CD14-positive monocyte (primary cell): ENCODE measurements around the gene SCAI. TPM values are rescaled to one million over a fixed set of nuclear protein-coding genes. Genes with fewer than 3 reads are reported as not detected.
"Not testable (repeated sequence)": the region's sequence is repeated elsewhere in the genome, so short reads cannot be mapped to it uniquely, and the experiment has no call there.

Source experiments
- DNase-seq, 3 donors: peaks; one replicate each; pipeline ENCODE4 v3.0.0-alpha.2; 2011 to 2022
- H2AFZ ChIP-seq: 2 replicates; pipeline ENCODE4 v1.6.0; 2012; ENCODE audit warnings: mild to moderate bottlenecking, low read depth, low read length, inconsistent platforms; ENCODE audit not compliant: insufficient read depth, poor library complexity, severe bottlenecking
- H3K27ac ChIP-seq, 2 donors: 1 replicate in 1 of 2; 2 replicates in 1 of 2; pipeline ENCODE4 v1.5.1; 2012 to 2013; ENCODE audit warnings: low read length in 2 of 2, control low read depth in 1 of 2, inconsistent platforms in 1 of 2, low read depth in 1 of 2, mild to moderate bottlenecking in 1 of 2
- H3K27me3 ChIP-seq, 2 donors: one replicate each; pipeline versions ENCODE4 v1.6.0 to v1.6.1; 2011 to 2013; ENCODE audit warnings: low read length in 2 of 2; ENCODE audit not compliant: control insufficient read depth in 2 of 2, insufficient read depth in 2 of 2
- H3K36me3 ChIP-seq, 2 donors: replicated peaks in 1 of 2; 1 replicate in 1 of 2; 2 replicates in 1 of 2; pipeline versions ENCODE4 v1.5.1 to v1.6.1; 2012 to 2013; ENCODE audit warnings: low read length in 2 of 2, control low read depth in 1 of 2, inconsistent platforms in 1 of 2, mild to moderate bottlenecking in 1 of 2; ENCODE audit not compliant: insufficient read depth in 2 of 2, control insufficient read depth in 1 of 2
- H3K4me1 ChIP-seq, 2 donors: 1 replicate in 1 of 2; 2 replicates in 1 of 2; pipeline versions ENCODE4 v1.5.1 to v1.6.1; 2012 to 2013; ENCODE audit warnings: low read length in 2 of 2, control low read depth in 1 of 2, inconsistent platforms in 1 of 2, mild to moderate bottlenecking in 1 of 2, moderate library complexity in 1 of 2; ENCODE audit not compliant: insufficient read depth in 2 of 2, control insufficient read depth in 1 of 2
- H3K4me2 ChIP-seq: replicated peaks from 2 replicates; pipeline ENCODE3; 2012; ENCODE audit warnings: low read length, moderate library complexity, mild to moderate bottlenecking; ENCODE audit not compliant: poor library complexity, severe bottlenecking; ENCODE audit errors: extremely low read depth
- H3K4me3 ChIP-seq, 3 experiments: fragments of 200-600 bp in 1 of 3; sonication (generic) in 1 of 3; replicated peaks in 1 of 3; 1 replicate in 2 of 3; 2 replicates in 1 of 3; pipeline ENCODE4 v1.5.1; 2011 to 2013; ENCODE audit warnings: low read length in 3 of 3, mild to moderate bottlenecking in 3 of 3, control low read depth in 2 of 3, low read depth in 2 of 3, inconsistent platforms in 1 of 3, moderate library complexity in 1 of 3
- H3K79me2 ChIP-seq: 2 replicates; pipeline ENCODE4 v1.6.0; 2012; ENCODE audit warnings: mild to moderate bottlenecking, control low read depth, inconsistent platforms, low read length, moderate library complexity; ENCODE audit not compliant: insufficient read depth
- H3K9ac ChIP-seq: 2 replicates; pipeline ENCODE4 v1.6.0; 2017; ENCODE audit warnings: low read length, mild to moderate bottlenecking; ENCODE audit not compliant: insufficient read depth, poor library complexity, severe bottlenecking
- H3K9me3 ChIP-seq, 2 donors: replicated peaks in 1 of 2; 1 replicate in 1 of 2; 2 replicates in 1 of 2; pipeline versions ENCODE4 v1.5.1 to v1.6.1; 2012 to 2013; ENCODE audit warnings: low read length in 2 of 2, control low read depth in 1 of 2; ENCODE audit not compliant: control insufficient read depth in 1 of 2, insufficient read depth in 1 of 2
- H4K20me1 ChIP-seq: 2 replicates; pipeline ENCODE4 v1.6.0; 2012; ENCODE audit warnings: mild to moderate bottlenecking, low read length, control low read depth, moderate library complexity; ENCODE audit not compliant: insufficient read depth
- H3K27ac Mint-ChIP-seq, 7 donors: one replicate each; pipeline ENCODE4 v1.8.0; 2020; ENCODE audit warnings: mild to moderate bottlenecking in 7 of 7, mixed read lengths in 7 of 7, moderate library complexity in 6 of 7, inconsistent platforms in 2 of 7
- H3K27me3 Mint-ChIP-seq, 3 donors: one replicate each; pipeline ENCODE4 v1.8.0; 2021 to 2022; ENCODE audit warnings: low read depth in 3 of 3, mild to moderate bottlenecking in 3 of 3, mixed read lengths in 3 of 3, moderate library complexity in 3 of 3, inconsistent platforms in 1 of 3
- H3K36me3 Mint-ChIP-seq, 2 donors: one replicate each; pipeline ENCODE4 v1.8.0; 2020; ENCODE audit warnings: mixed read lengths in 2 of 2, inconsistent platforms in 1 of 2, mild to moderate bottlenecking in 1 of 2
- H3K4me1 Mint-ChIP-seq: one replicate; pipeline ENCODE4 v1.8.0; 2020; ENCODE audit warnings: mild to moderate bottlenecking, mixed read lengths
- H3K4me3 Mint-ChIP-seq, 2 donors: one replicate each; pipeline ENCODE4 v1.8.0; 2020; ENCODE audit warnings: mild to moderate bottlenecking in 2 of 2, mixed read lengths in 2 of 2, moderate library complexity in 1 of 2
- H3K9me3 Mint-ChIP-seq, 7 donors: one replicate each; pipeline ENCODE4 v1.8.0; 2020 to 2022; ENCODE audit warnings: mixed read lengths in 7 of 7, mild to moderate bottlenecking in 6 of 7, moderate library complexity in 6 of 7, inconsistent platforms in 2 of 7
- CTCF ChIP-seq: fragments of 200-600 bp; IDR thresholded peaks from one replicate; pipeline ENCODE4 v1.8.0; 2022; ENCODE audit warnings: antibody characterized with exemption, mild to moderate bottlenecking
- WGBS: methylation state at CpG from one replicate; pipeline ENCODE4 v1.1.5; 2013; ENCODE audit warnings: missing lambda C conversion rate; ENCODE audit not compliant: insufficient coverage; 5-methylcytosine and 5-hydroxymethylcytosine counted together
- intact Hi-C, 2 donors: fragments of 100-400 bp; cut with micrococcal nuclease; formaldehyde crosslinking; loops; one replicate each; pipeline versions ENCODE4 v1.15.0 to v1.15.1; 2023
- polyA plus RNA-seq, 3 donors: library from polyadenylated mRNA; depleted of rRNA in 1 of 3; unstranded in 2 of 3; stranded (reverse) in 1 of 3; fragments of 300-500 nt in 2 of 3; fragments of >200 nt in 1 of 3; fragmentation: Illumina TruSeq in 2 of 3; gene quantifications; 1 replicate in 2 of 3; 2 replicates in 1 of 3; pipeline ENCODE4 v1.2.3, GENCODE V29; 2012 to 2021

SCAI gene
- polyA plus RNA-seq, 3 donors, result 0.76 to 1.4 (median 0.84) TPM

GRCh38 chr9:125180876-125181275, 37.5 kb upstream of the SCAI start:
- peaks cover 0 to 4% (median 2%) of the 10 kb centered on the region in 3 donors for H3K27me3 Mint-ChIP-seq
- no peak for TF ChIP-seq CTCF
- intact Hi-C loops, result no loop called here
- peaks cover 100% of the 10 kb centered on the region for H4K20me1 ChIP-seq
- no peaks in the 10 kb centered on the region for H3K4me1 ChIP-seq
- H3K4me2 ChIP-seq, result no peak overlapping the region
- no peak overlapping the region for H3K4me3 ChIP-seq
- H3K36me3 Mint-ChIP-seq, result peaks cover 19 to 27% of the 10 kb centered on the region in 2 donors
- peaks cover 0 to 9% of the 10 kb centered on the region in 2 donors for H3K36me3 ChIP-seq
- no peak overlapping the region for H3K27ac ChIP-seq
- H3K27ac Mint-ChIP-seq, result no peak overlapping the region
- no peaks in the 10 kb centered on the region for H3K9me3 Mint-ChIP-seq
- H3K4me3 Mint-ChIP-seq, result no peak overlapping the region
- H3K27me3 ChIP-seq, result no peaks in the 10 kb centered on the region
- H2AFZ ChIP-seq, result no peak overlapping the region
- WGBS, result 97% methylated on average over 9 of the region's 9 CpGs
- H3K79me2 ChIP-seq, result peaks cover 100% of the 10 kb centered on the region
- H3K4me1 Mint-ChIP-seq, result peaks cover 7% of the 10 kb centered on the region
- H3K9ac ChIP-seq, result no peak overlapping the region
- no peaks in the 10 kb centered on the region for H3K9me3 ChIP-seq
- DNase-seq, result no peak

GRCh38 chr9:125179776-125180175, 36.4 kb upstream of the SCAI start:
- Histone ChIP-seq H3K79me2 (peaks cover 100% of the 10 kb centered on the region), H4K20me1 (peaks cover 100% of the 10 kb centered on the region), H3K36me3 (peaks cover 0 to 12% of the 10 kb centered on the region in 2 donors)
- H3K4me3 ChIP-seq, H3K27ac ChIP-seq, H3K4me3 Mint-ChIP-seq, H3K9me3 ChIP-seq, intact Hi-C loops, H2AFZ ChIP-seq, H3K4me1 ChIP-seq, H3K9me3 Mint-ChIP-seq, H3K9ac ChIP-seq, H3K4me1 Mint-ChIP-seq, DNase-seq, H3K27me3 ChIP-seq, H3K27me3 Mint-ChIP-seq, H3K4me2 ChIP-seq: not testable (repeated sequence)
- no CpG with 5 or more reads among the region's 4 CpGs for WGBS
- Mint-ChIP-seq H3K36me3 (peaks cover 16 to 24% of the 10 kb centered on the region in 2 donors), H3K27ac (peak overlapping the region in 1 of 7 donors; percentile 85)
